ENCODE data around the gene IL34.

The IL34 gene

DNA sequence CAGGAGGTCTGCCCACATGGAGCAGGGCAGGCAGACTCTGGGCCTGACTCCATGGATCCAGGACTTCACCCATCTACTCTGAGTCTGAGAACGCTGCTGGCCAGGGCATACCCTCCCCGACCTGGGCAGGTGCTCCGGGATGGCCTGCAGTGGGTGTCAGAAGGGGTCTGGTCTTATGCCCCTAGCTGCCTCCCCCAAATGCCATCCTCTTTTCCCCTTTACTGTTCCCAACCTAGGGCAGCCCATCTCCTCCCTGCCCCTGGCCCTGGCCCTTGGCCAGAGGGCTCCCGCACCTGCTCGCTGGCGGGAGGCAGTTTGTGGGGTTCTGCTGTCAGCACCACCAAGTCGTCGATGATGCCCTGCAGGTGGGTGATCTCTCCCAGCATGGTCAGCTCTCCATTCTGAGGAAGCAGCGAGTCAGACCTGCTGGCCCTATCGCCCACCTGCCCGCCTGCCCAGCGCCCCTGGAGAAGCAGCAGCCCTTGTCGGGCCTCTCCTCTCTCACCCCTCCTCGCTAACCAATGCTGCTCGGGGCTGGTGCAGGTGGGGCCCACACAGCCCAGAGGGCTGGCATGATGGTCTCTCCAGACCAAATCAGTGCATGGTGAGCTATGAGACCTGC is 31.3 kb downstream of the IL34 start:
- no peaks in the 10 kb centered on the region for H3K9me2 ChIP-seq (ENCODE audit: low read depth, low read length)
- peaks cover 5% of the 10 kb centered on the region for H3K4me1 ChIP-seq (ENCODE audit: insufficient read depth, low read length, severe bottlenecking)
- no peaks in the 10 kb centered on the region for H3K27me3 ChIP-seq (ENCODE audit: insufficient read depth, low read length)
- no peak overlapping the region for H2AFZ ChIP-seq (ENCODE audit: low read length)
- no peaks in the 10 kb centered on the region for H3K79me2 ChIP-seq (ENCODE audit: insufficient read depth, low read length)
- H3F3A ChIP-seq (ENCODE audit: insufficient read depth, low read length): no peaks in the 10 kb centered on the region
- TF ChIP-seq, protein P1, sequence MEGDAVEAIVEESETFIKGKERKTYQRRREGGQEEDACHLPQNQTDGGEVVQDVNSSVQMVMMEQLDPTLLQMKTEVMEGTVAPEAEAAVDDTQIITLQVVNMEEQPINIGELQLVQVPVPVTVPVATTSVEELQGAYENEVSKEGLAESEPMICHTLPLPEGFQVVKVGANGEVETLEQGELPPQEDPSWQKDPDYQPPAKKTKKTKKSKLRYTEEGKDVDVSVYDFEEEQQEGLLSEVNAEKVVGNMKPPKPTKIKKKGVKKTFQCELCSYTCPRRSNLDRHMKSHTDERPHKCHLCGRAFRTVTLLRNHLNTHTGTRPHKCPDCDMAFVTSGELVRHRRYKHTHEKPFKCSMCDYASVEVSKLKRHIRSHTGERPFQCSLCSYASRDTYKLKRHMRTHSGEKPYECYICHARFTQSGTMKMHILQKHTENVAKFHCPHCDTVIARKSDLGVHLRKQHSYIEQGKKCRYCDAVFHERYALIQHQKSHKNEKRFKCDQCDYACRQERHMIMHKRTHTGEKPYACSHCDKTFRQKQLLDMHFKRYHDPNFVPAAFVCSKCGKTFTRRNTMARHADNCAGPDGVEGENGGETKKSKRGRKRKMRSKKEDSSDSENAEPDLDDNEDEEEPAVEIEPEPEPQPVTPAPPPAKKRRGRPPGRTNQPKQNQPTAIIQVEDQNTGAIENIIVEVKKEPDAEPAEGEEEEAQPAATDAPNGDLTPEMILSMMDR (IDR thresholded peaks at IDR 0.05; ENCODE audit: low read length): no peak
- no peak for TF ChIP-seq EZH2 (IDR thresholded peaks at IDR 0.05; ENCODE audit: borderline replicate concordance, low read length)
- no peaks in the 10 kb centered on the region for H3K9me3 ChIP-seq (ENCODE audit: low read length)
- no peak overlapping the region for H3K27ac ChIP-seq (ENCODE audit: low read depth, low read length, poor library complexity, severe bottlenecking)
- no peak overlapping the region for H3K9ac ChIP-seq (ENCODE audit: low read length)
- H3K4me2 ChIP-seq (ENCODE audit: low read length): no peak overlapping the region
- no peaks in the 10 kb centered on the region for H3K36me3 ChIP-seq (ENCODE audit: insufficient read depth, low read length)
- H3K4me3 ChIP-seq (ENCODE audit: low read depth, low read length, poor library complexity, severe bottlenecking): no peak overlapping the region
- H4K20me1 ChIP-seq (ENCODE audit: insufficient read depth, low read length): no peaks in the 10 kb centered on the region

GRCh38 chr16:70678121-70678897 is 31.9 kb downstream of the IL34 start:
- H3K36me3 ChIP-seq (ENCODE audit: insufficient read depth, low read length): no peaks in the 10 kb centered on the region

GRCh38 chr16:70678898-70679670 is 32.7 kb downstream of the IL34 start:
- Histone ChIP-seq H3K9me2 (ENCODE audit: low read depth, low read length) (no peaks in the 10 kb centered on the region), H3K4me2 (ENCODE audit: low read length) (no peak overlapping the region), H3K9ac (ENCODE audit: low read length) (no peak overlapping the region), H3K9me3 (ENCODE audit: low read length) (no peaks in the 10 kb centered on the region), H4K20me1 (ENCODE audit: insufficient read depth, low read length) (no peaks in the 10 kb centered on the region), H3K4me3 (ENCODE audit: low read depth, low read length, poor library complexity, severe bottlenecking) (no peak overlapping the region), H3K36me3 (ENCODE audit: insufficient read depth, low read length) (no peaks in the 10 kb centered on the region), H3K4me1 (ENCODE audit: insufficient read depth, low read length, severe bottlenecking) (peaks cover 5% of the 10 kb centered on the region), H2AFZ (ENCODE audit: low read length) (no peak overlapping the region), H3K27me3 (ENCODE audit: insufficient read depth, low read length) (no peaks in the 10 kb centered on the region), H3K27ac (ENCODE audit: low read depth, low read length, poor library complexity, severe bottlenecking) (no peak overlapping the region), H3K79me2 (ENCODE audit: insufficient read depth, low read length) (no peaks in the 10 kb centered on the region), H3F3A (ENCODE audit: insufficient read depth, low read length) (no peaks in the 10 kb centered on the region)
- TF ChIP-seq, protein P1 (IDR thresholded peaks at IDR 0.05; ENCODE audit: low read length): no peak
- TF ChIP-seq EZH2 (IDR thresholded peaks at IDR 0.05; ENCODE audit: borderline replicate concordance, low read length): no peak

More at GRCh38 chr16:70678121-70678897, 31.9 kb downstream of the IL34 start:
- H3K4me3 ChIP-seq (ENCODE audit: low read depth, low read length, poor library complexity, severe bottlenecking): no peak overlapping the region
- H3F3A ChIP-seq (ENCODE audit: insufficient read depth, low read length): no peaks in the 10 kb centered on the region
- no peaks in the 10 kb centered on the region for H3K27me3 ChIP-seq (ENCODE audit: insufficient read depth, low read length)
- H3K79me2 ChIP-seq (ENCODE audit: insufficient read depth, low read length): no peaks in the 10 kb centered on the region
- no peak overlapping the region for H3K9ac ChIP-seq (ENCODE audit: low read length)
- H3K27ac ChIP-seq (ENCODE audit: low read depth, low read length, poor library complexity, severe bottlenecking): no peak overlapping the region
- no peak overlapping the region for H3K4me2 ChIP-seq (ENCODE audit: low read length)
- H3K9me2 ChIP-seq (ENCODE audit: low read depth, low read length): no peaks in the 10 kb centered on the region
- TF ChIP-seq EZH2 (IDR thresholded peaks at IDR 0.05; ENCODE audit: borderline replicate concordance, low read length): no peak
- TF ChIP-seq, protein P1 (IDR thresholded peaks at IDR 0.05; ENCODE audit: low read length): no peak
- no peak overlapping the region for H2AFZ ChIP-seq (ENCODE audit: low read length)
- no peaks in the 10 kb centered on the region for H4K20me1 ChIP-seq (ENCODE audit: insufficient read depth, low read length)
- peaks cover 5% of the 10 kb centered on the region for H3K4me1 ChIP-seq (ENCODE audit: insufficient read depth, low read length, severe bottlenecking)
- no peaks in the 10 kb centered on the region for H3K9me3 ChIP-seq (ENCODE audit: low read length)

All from OCI-LY1 (cell line).